ENCODE measurements around the gene FBXL16.
"Not testable (repeated sequence)": the region's sequence is repeated elsewhere in the genome, so short reads cannot be mapped to it uniquely, and the experiment has no call there.

Gene FBXL16

GRCh38 chr16:749010-749409, 43.4 kb upstream of the FBXL16 start:
- Mint-ChIP-seq H3K27ac (no peak overlapping the region), H3K9me3 (no peaks in the 10 kb centered on the region), H3K36me3 (ENCODE audit: low read depth) (no peaks in the 10 kb centered on the region), H3K4me3 (no peak overlapping the region), H3K4me1 (peaks cover 24% of the 10 kb centered on the region), H3K27me3 (ENCODE audit: low read depth, poor library complexity) (peaks cover 45% of the 10 kb centered on the region)
- no peak for TF ChIP-seq CTCF (IDR thresholded peaks at IDR 0.05)
- no peak for DNase-seq

GRCh38 chr16:747978-748746, 42.6 kb upstream of the FBXL16 start:
- no peak for TF ChIP-seq CTCF (IDR thresholded peaks at IDR 0.05)
- H3K9me3 Mint-ChIP-seq: no peaks in the 10 kb centered on the region
- H3K36me3 Mint-ChIP-seq (ENCODE audit: low read depth): no peaks in the 10 kb centered on the region
- H3K27me3 Mint-ChIP-seq (ENCODE audit: low read depth, poor library complexity): peaks cover 41% of the 10 kb centered on the region
- H3K27ac Mint-ChIP-seq: no peak overlapping the region
- no peak overlapping the region for H3K4me3 Mint-ChIP-seq
- no peak for DNase-seq
- H3K4me1 Mint-ChIP-seq: peaks cover 24% of the 10 kb centered on the region

DNA sequence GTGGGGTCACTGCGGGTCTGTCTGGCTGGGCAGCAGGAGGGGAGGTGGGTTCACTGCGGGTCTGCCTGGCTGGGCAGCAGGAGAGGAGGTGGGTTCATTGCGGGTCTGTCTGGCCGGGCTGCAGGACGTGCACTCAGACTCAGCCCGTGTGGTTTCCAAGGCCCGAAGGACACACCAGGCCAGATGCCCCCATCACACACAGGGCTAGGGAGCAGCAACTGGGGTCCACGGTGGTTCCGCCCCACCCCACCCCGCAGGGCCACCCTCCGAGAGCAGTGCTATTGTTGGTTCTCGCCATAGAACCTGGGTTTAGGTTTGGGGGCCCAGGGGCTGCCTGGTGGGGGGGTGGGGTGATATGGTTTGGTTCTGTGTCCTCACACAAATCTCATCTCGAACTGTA, 41.0 kb upstream of the FBXL16 start:
- no peak for TF ChIP-seq CTCF (IDR thresholded peaks at IDR 0.05)
- no peak for DNase-seq
- peaks cover 13% of the 10 kb centered on the region for H3K4me1 Mint-ChIP-seq
- no peaks in the 10 kb centered on the region for H3K36me3 Mint-ChIP-seq (ENCODE audit: low read depth)
- no peak overlapping the region for H3K4me3 Mint-ChIP-seq
- H3K9me3 Mint-ChIP-seq: no peaks in the 10 kb centered on the region
- H3K27ac Mint-ChIP-seq: no peak overlapping the region
- peaks cover 27% of the 10 kb centered on the region for H3K27me3 Mint-ChIP-seq (ENCODE audit: low read depth, poor library complexity)

GRCh38 chr16:745739-746138, 40.1 kb upstream of the FBXL16 start:
- DNase-seq: peak; percentile 73
- H3K4me3 Mint-ChIP-seq: no peak overlapping the region
- peaks cover 18% of the 10 kb centered on the region for H3K27me3 Mint-ChIP-seq (ENCODE audit: low read depth, poor library complexity)
- H3K4me1 Mint-ChIP-seq: peaks cover 5% of the 10 kb centered on the region
- TF ChIP-seq CTCF (IDR thresholded peaks at IDR 0.05): peak; percentile 58
- H3K9me3 Mint-ChIP-seq: no peaks in the 10 kb centered on the region
- H3K36me3 Mint-ChIP-seq (ENCODE audit: low read depth): no peaks in the 10 kb centered on the region
- H3K27ac Mint-ChIP-seq: no peak overlapping the region

GRCh38 chr16:743794-744500, 38.3 kb upstream of the FBXL16 start:
- H3K27ac Mint-ChIP-seq: no peak overlapping the region
- no peaks in the 10 kb centered on the region for H3K9me3 Mint-ChIP-seq
- TF ChIP-seq CTCF (IDR thresholded peaks at IDR 0.05): no peak
- no peak overlapping the region for H3K4me3 Mint-ChIP-seq
- no peaks in the 10 kb centered on the region for H3K36me3 Mint-ChIP-seq (ENCODE audit: low read depth)
- peaks cover 14% of the 10 kb centered on the region for H3K4me1 Mint-ChIP-seq
- H3K27me3 Mint-ChIP-seq (ENCODE audit: low read depth, poor library complexity): peaks cover 13% of the 10 kb centered on the region
- no peak for DNase-seq

DNA sequence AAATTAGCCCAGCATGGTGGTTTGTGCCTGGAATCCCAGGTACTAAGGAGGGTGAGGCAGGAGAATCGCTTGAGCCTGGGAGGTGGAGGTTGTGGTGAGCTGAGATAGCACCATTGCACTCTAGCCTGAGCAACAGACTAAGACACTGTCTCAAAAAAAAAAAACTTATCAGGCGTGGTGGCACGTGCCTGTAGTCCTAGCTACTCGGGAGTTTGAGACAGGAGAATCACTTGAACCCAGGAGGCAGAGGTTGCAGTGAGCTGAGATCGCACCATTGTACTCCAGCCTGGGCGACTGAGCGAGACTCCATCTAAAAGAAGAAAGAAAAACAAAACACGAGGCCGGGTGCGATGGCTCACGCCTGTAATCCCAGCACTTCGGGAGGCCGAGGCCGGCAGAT, 37.3 kb upstream of the FBXL16 start:
- H3K36me3 Mint-ChIP-seq (ENCODE audit: low read depth); H3K4me3 Mint-ChIP-seq; H3K9me3 Mint-ChIP-seq; H3K27me3 Mint-ChIP-seq (ENCODE audit: low read depth, poor library complexity); H3K27ac Mint-ChIP-seq; DNase-seq: not testable (repeated sequence)
- peaks cover 17% of the 10 kb centered on the region for H3K4me1 Mint-ChIP-seq

All from nephron progenitor cell (in vitro differentiated cells).